ENCODE measurements around the gene MTF1. TPM values are rescaled to one million over a fixed set of nuclear protein-coding genes. Genes with fewer than 3 reads are reported as not detected.

The MTF1 gene
- total RNA-seq, 2 experiments from 2014 or later: 21.0 to 22.5 TPM

- DNase-seq: no peak
- H3K27ac Mint-ChIP-seq: no peak overlapping the region
- peaks cover 40% of the 10 kb centered on the region for H3K36me3 Mint-ChIP-seq (ENCODE audit: low read depth)
- no peaks in the 10 kb centered on the region for H3K27me3 Mint-ChIP-seq
- ChIA-PET POLR2A (no interaction called here), CTCF (interaction anchor here (1.1 to 1.3 kb wide), 2 partner anchors 15 to 22 kb away, joined by 3 to 4 read pairs; partner anchors contain the start of gene MTF1)
- peaks cover 35% of the 10 kb centered on the region for H3K4me1 Mint-ChIP-seq
- no peaks in the 10 kb centered on the region for H3K9me3 Mint-ChIP-seq
- no peak overlapping the region for H3K4me3 Mint-ChIP-seq
These were observed 14.9 kb downstream of the MTF1 start for GRCh38 chr1:37844536-37844935.

- peaks cover 24% of the 10 kb centered on the region for H3K4me1 Mint-ChIP-seq
- H3K27ac Mint-ChIP-seq: no peak overlapping the region
- H3K36me3 Mint-ChIP-seq (ENCODE audit: low read depth): peaks cover 37% of the 10 kb centered on the region
- H3K27me3 Mint-ChIP-seq: no peaks in the 10 kb centered on the region
- no peak overlapping the region for H3K4me3 Mint-ChIP-seq
- H3K9me3 Mint-ChIP-seq: no peaks in the 10 kb centered on the region
- DNase-seq: no peak
- ChIA-PET POLR2A (no interaction called here), CTCF (interaction anchor here (1.9 kb wide), 1 partner anchor 9 kb away, joined by 7 read pairs; no protein-coding TSS in a partner anchor)
These were observed 17.7 kb downstream of the MTF1 start for GRCh38 chr1:37841652-37842051.

- DNase-seq: no peak
- Mint-ChIP-seq H3K36me3 (ENCODE audit: low read depth) (peaks cover 36% of the 10 kb centered on the region), H3K27me3 (no peaks in the 10 kb centered on the region), H3K9me3 (no peaks in the 10 kb centered on the region), H3K4me3 (no peak overlapping the region), H3K27ac (no peak overlapping the region), H3K4me1 (peaks cover 15% of the 10 kb centered on the region)
- CTCF ChIA-PET: interaction anchor here (0.6 to 1.9 kb wide), 5 partner anchors 10 to 158 kb away, joined by 4 to 9 read pairs (median 6); partner anchors contain the start of gene MTF1
- POLR2A ChIA-PET: no interaction called here
These were observed 18.7 kb downstream of the MTF1 start for GRCh38 chr1:37840711-37841110.

- Mint-ChIP-seq H3K9me3 (no peaks in the 10 kb centered on the region), H3K36me3 (ENCODE audit: low read depth) (peaks cover 31% of the 10 kb centered on the region), H3K4me1 (peaks cover 8% of the 10 kb centered on the region), H3K4me3 (no peak overlapping the region), H3K27me3 (no peaks in the 10 kb centered on the region), H3K27ac (no peak overlapping the region)
- DNase-seq: no peak
- ChIA-PET POLR2A (no interaction called here), CTCF (interaction anchor here (1.9 kb wide), 1 partner anchor 20 kb away, joined by 9 read pairs; the partner anchor contains the start of gene MTF1)
These were observed 19.7 kb downstream of the MTF1 start for GRCh38 chr1:37839676-37840075.

- H3K36me3 Mint-ChIP-seq (ENCODE audit: low read depth): peaks cover 39% of the 10 kb centered on the region
- H3K27ac Mint-ChIP-seq: no peak overlapping the region
These were observed 22.6 kb downstream of the MTF1 start for GRCh38 chr1:37836788-37837187.

GRCh38 chr1:37831809-37832208 is 27.6 kb downstream of the MTF1 start:
- H3K36me3 Mint-ChIP-seq (ENCODE audit: low read depth): peaks cover 33% of the 10 kb centered on the region
- no peaks in the 10 kb centered on the region for H3K9me3 Mint-ChIP-seq
- POLR2A ChIA-PET: no interaction called here
- H3K4me3 Mint-ChIP-seq: no peak overlapping the region
- no peak for DNase-seq
- no peak overlapping the region for H3K27ac Mint-ChIP-seq
- H3K4me1 Mint-ChIP-seq: no peaks in the 10 kb centered on the region
- CTCF ChIA-PET: interaction anchor here (1.4 kb wide), 1 partner anchor 9 kb away, joined by 3 read pairs; no protein-coding TSS in a partner anchor
- no peaks in the 10 kb centered on the region for H3K27me3 Mint-ChIP-seq

More at GRCh38 chr1:37836788-37837187, 22.6 kb downstream of the MTF1 start:
- H3K9me3 Mint-ChIP-seq: no peaks in the 10 kb centered on the region
- DNase-seq: no peak
- POLR2A ChIA-PET: interaction anchor here (0.6 kb wide), 1 partner anchor 1299 kb away, joined by 3 read pairs; no protein-coding TSS in a partner anchor
- no peaks in the 10 kb centered on the region for H3K4me1 Mint-ChIP-seq
- no peaks in the 10 kb centered on the region for H3K27me3 Mint-ChIP-seq
- CTCF ChIA-PET: no interaction called here
- H3K4me3 Mint-ChIP-seq: no peak overlapping the region

GRCh38 chr1:37831109-37831508 is 28.3 kb downstream of the MTF1 start:
- no peaks in the 10 kb centered on the region for H3K27me3 Mint-ChIP-seq
- no peak overlapping the region for H3K4me3 Mint-ChIP-seq
- no peaks in the 10 kb centered on the region for H3K9me3 Mint-ChIP-seq
- CTCF ChIA-PET: interaction anchor here (0.7 to 1.4 kb wide), 2 partner anchors 8 to 14 kb away, joined by 3 read pairs; no protein-coding TSS in a partner anchor
- no peak overlapping the region for H3K27ac Mint-ChIP-seq
- no peak for DNase-seq
- H3K36me3 Mint-ChIP-seq (ENCODE audit: low read depth): peaks cover 33% of the 10 kb centered on the region
- POLR2A ChIA-PET: no interaction called here
- no peaks in the 10 kb centered on the region for H3K4me1 Mint-ChIP-seq

GRCh38 chr1:37828410-37829074 is 30.9 kb downstream of the MTF1 start:
- CTCF ChIA-PET: interaction anchor here (1.6 kb wide), 1 partner anchor 13 kb away, joined by 3 read pairs; no protein-coding TSS in a partner anchor
- no peak overlapping the region for H3K27ac Mint-ChIP-seq
- POLR2A ChIA-PET: no interaction called here
- H3K36me3 Mint-ChIP-seq (ENCODE audit: low read depth): peaks cover 27% of the 10 kb centered on the region
- no peak overlapping the region for H3K4me3 Mint-ChIP-seq
- no peak for DNase-seq
- no peaks in the 10 kb centered on the region for H3K9me3 Mint-ChIP-seq
- no peaks in the 10 kb centered on the region for H3K27me3 Mint-ChIP-seq
- H3K4me1 Mint-ChIP-seq: peaks cover 2% of the 10 kb centered on the region

GRCh38 chr1:37825506-37825905 is 33.9 kb downstream of the MTF1 start:
- peaks cover 35% of the 10 kb centered on the region for H3K36me3 Mint-ChIP-seq (ENCODE audit: low read depth)
- ChIA-PET POLR2A (no interaction called here), CTCF (no interaction called here)
- no peak overlapping the region for H3K27ac Mint-ChIP-seq
- no peak for DNase-seq
- H3K9me3 Mint-ChIP-seq: no peaks in the 10 kb centered on the region
- no peak overlapping the region for H3K4me3 Mint-ChIP-seq
- H3K27me3 Mint-ChIP-seq: no peaks in the 10 kb centered on the region
- peaks cover 4% of the 10 kb centered on the region for H3K4me1 Mint-ChIP-seq

GRCh38 chr1:37824001-37824400 is 35.4 kb downstream of the MTF1 start:
- POLR2A ChIA-PET: no interaction called here
- H3K36me3 Mint-ChIP-seq (ENCODE audit: low read depth): peaks cover 37% of the 10 kb centered on the region

GRCh38 chr1:37822906-37823815 is 36.2 kb downstream of the MTF1 start:
- no peaks in the 10 kb centered on the region for H3K9me3 Mint-ChIP-seq

More at GRCh38 chr1:37824001-37824400, 35.4 kb downstream of the MTF1 start:
- DNase-seq: no peak
- Mint-ChIP-seq H3K4me3 (no peak overlapping the region), H3K27ac (no peak overlapping the region), H3K4me1 (peaks cover 4% of the 10 kb centered on the region), H3K9me3 (no peaks in the 10 kb centered on the region), H3K27me3 (no peaks in the 10 kb centered on the region)
- CTCF ChIA-PET: no interaction called here

GRCh38 chr1:37821481-37821880 is 37.9 kb downstream of the MTF1 start:
- Mint-ChIP-seq H3K36me3 (ENCODE audit: low read depth) (peaks cover 31% of the 10 kb centered on the region), H3K4me1 (peaks cover 4% of the 10 kb centered on the region), H3K27ac (no peak overlapping the region), H3K9me3 (no peaks in the 10 kb centered on the region), H3K4me3 (no peak overlapping the region), H3K27me3 (no peaks in the 10 kb centered on the region)
- no peak for DNase-seq
- POLR2A ChIA-PET: no interaction called here
- CTCF ChIA-PET: no interaction called here

More at GRCh38 chr1:37822906-37823815, 36.2 kb downstream of the MTF1 start:
- ChIA-PET CTCF (interaction anchor here (0.8 to 1.7 kb wide), 3 partner anchors 8 to 201 kb away, joined by 3 to 4 read pairs (median 3); partner anchors contain the start of gene MTF1), POLR2A (no interaction called here)
- peaks cover 34% of the 10 kb centered on the region for H3K36me3 Mint-ChIP-seq (ENCODE audit: low read depth)
- no peak overlapping the region for H3K4me3 Mint-ChIP-seq
- H3K27me3 Mint-ChIP-seq: no peaks in the 10 kb centered on the region
- peak overlapping the region; percentile 25 for H3K27ac Mint-ChIP-seq
- H3K4me1 Mint-ChIP-seq: peaks cover 4% of the 10 kb centered on the region
- DNase-seq: no peak

GRCh38 chr1:37817481-37817880 is 41.9 kb downstream of the MTF1 start:
- no peak for DNase-seq
- Mint-ChIP-seq H3K27me3 (no peaks in the 10 kb centered on the region), H3K4me3 (no peak overlapping the region), H3K27ac (peak overlapping the region; percentile 19), H3K9me3 (no peaks in the 10 kb centered on the region), H3K36me3 (ENCODE audit: low read depth) (peaks cover 26% of the 10 kb centered on the region), H3K4me1 (no peaks in the 10 kb centered on the region)
- CTCF ChIA-PET: interaction anchor here (0.6 to 1.1 kb wide), 3 partner anchors 14 to 34 kb away, joined by 3 read pairs; no protein-coding TSS in a partner anchor
- POLR2A ChIA-PET: interaction anchor here (0.6 kb wide), 1 partner anchor 192 kb away, joined by 3 read pairs; no protein-coding TSS in a partner anchor
